ENCODE data around the gene CDH24. TPM values are rescaled to one million over a fixed set of nuclear protein-coding genes. Genes with fewer than 3 reads are reported as not detected.

The CDH24 gene
- total and polyA plus RNA-seq, 2 donors (not counting 1 experiment from before 2014, with no cell fraction given) = 0.96 to 1.0 TPM

DNA sequence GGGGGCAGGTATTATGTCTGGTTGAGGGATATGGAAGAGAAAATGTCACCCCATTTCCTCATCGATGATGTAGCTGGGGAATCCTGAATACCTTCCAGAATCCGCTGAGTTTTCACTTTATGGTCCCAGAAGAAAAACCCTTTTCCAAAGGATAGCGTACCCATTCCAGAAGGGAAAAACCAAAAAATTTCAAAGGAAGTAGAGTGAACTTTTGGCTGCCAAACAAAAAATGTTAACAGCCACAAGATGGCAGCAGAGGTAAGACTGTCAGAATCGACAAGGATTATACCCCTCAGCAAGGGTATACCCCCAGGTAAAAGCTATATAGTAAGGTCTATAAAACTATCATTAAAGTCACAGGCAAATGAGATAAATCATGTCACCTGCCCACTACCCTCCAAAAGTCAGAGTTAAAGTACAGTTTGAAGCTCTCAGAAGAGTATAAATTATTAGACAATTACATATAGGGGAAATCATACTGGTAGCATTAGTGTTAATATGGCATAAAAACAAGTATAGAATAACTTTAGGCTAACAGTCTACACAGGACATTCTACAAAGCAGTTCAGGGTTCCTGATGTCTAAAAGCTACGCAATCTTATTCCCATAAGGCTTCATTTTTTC lies 19.6 kb upstream of the CDH24 start:
- H3K27ac ChIP-seq (ENCODE audit: low read length in 2 of 2) = no peak overlapping the region
- ATAC-seq (ENCODE audit: low read depth) (peak; percentile 66), DNase-seq (peak; percentile 62)
- POLR2A ChIA-PET = interaction anchor here (0.5 kb wide), 1 partner anchor 32 kb away, joined by 5 read pairs; no protein-coding TSS in a partner anchor
- TF ChIP-seq EZH2 (IDR thresholded peaks at IDR 0.05; ENCODE audit: borderline replicate concordance, insufficient read depth, low read depth, low read length, poor library complexity, severe bottlenecking) = no peak
- TF ChIP-seq, protein P1, sequence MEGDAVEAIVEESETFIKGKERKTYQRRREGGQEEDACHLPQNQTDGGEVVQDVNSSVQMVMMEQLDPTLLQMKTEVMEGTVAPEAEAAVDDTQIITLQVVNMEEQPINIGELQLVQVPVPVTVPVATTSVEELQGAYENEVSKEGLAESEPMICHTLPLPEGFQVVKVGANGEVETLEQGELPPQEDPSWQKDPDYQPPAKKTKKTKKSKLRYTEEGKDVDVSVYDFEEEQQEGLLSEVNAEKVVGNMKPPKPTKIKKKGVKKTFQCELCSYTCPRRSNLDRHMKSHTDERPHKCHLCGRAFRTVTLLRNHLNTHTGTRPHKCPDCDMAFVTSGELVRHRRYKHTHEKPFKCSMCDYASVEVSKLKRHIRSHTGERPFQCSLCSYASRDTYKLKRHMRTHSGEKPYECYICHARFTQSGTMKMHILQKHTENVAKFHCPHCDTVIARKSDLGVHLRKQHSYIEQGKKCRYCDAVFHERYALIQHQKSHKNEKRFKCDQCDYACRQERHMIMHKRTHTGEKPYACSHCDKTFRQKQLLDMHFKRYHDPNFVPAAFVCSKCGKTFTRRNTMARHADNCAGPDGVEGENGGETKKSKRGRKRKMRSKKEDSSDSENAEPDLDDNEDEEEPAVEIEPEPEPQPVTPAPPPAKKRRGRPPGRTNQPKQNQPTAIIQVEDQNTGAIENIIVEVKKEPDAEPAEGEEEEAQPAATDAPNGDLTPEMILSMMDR (IDR thresholded peaks at IDR 0.05) = peak; percentile 83
- H3K4me3 Mint-ChIP-seq = no peak overlapping the region
- intact Hi-C loops (cut with micrococcal nuclease) = loop anchor here (2.0 kb wide), 1 partner anchor 18 kb away; the partner anchor contains the start of genes ACIN1 and C14orf119
- H3K27me3 Mint-ChIP-seq = no peaks in the 10 kb centered on the region
- peaks cover 2 to 4% of the 10 kb centered on the region in 2 donors for H3K4me1 ChIP-seq (ENCODE audit: control insufficient read depth in 2 of 2, insufficient read depth in 2 of 2, low read length in 2 of 2)
- peaks cover 23 to 82% of the 10 kb centered on the region in 2 experiments for H3K36me3 ChIP-seq (replicated peaks in 1 of 2; ENCODE audit: control extremely low read depth in 1 of 2, control insufficient read depth in 1 of 2, extremely low read depth in 1 of 2, insufficient read depth in 2 of 2, low read length in 1 of 2)
- no peaks in the 10 kb centered on the region for H3K9me3 Mint-ChIP-seq (ENCODE audit: insufficient read depth)
- CTCF ChIA-PET = interaction anchor here (0.6 to 3.4 kb wide), 34 partner anchors 9 to 693 kb away, joined by 3 to 33 read pairs (median 5); partner anchors contain the start of genes ACIN1, C14orf119, CDH24 and SLC7A8
- no peak overlapping the region for H3K4me3 ChIP-seq (ENCODE audit: control extremely low read depth in 1 of 5, extremely low read depth in 1 of 5, insufficient read depth in 1 of 5, low read depth in 2 of 5, low read length in 4 of 5)
- peaks cover 18% of the 10 kb centered on the region for H3K79me2 ChIP-seq (ENCODE audit: control insufficient read depth, insufficient read depth, low read length)
- H3K9ac ChIP-seq (ENCODE audit: low read length) = no peak overlapping the region
- no peaks in the 10 kb centered on the region for H3K27me3 ChIP-seq (replicated peaks in 1 of 4; ENCODE audit: control extremely low read depth in 1 of 4, control insufficient read depth in 3 of 4, insufficient read depth in 4 of 4, low read length in 3 of 4)
- H4K20me1 ChIP-seq (ENCODE audit: control insufficient read depth, insufficient read depth, low read length, poor library complexity, severe bottlenecking) = peaks cover 26% of the 10 kb centered on the region
- H3K4me1 Mint-ChIP-seq = peaks cover 9% of the 10 kb centered on the region
- 67% methylated on average over 1 of the region's 5 CpGs for whole genome bisulfite sequencing (ENCODE audit: insufficient coverage)
- no peak overlapping the region for H3K4me2 ChIP-seq (replicated peaks; ENCODE audit: low read depth, low read length, poor library complexity, severe bottlenecking)
- no peak overlapping the region for H2AFZ ChIP-seq (ENCODE audit: insufficient read depth, low read depth, low read length, poor library complexity, severe bottlenecking)
- H3K27ac Mint-ChIP-seq = no peak overlapping the region
- no peaks in the 10 kb centered on the region for H3K9me3 ChIP-seq (ENCODE audit: control extremely low read depth in 1 of 3, control insufficient read depth in 2 of 3, insufficient read depth in 1 of 3, low read length in 2 of 3)

DNA sequence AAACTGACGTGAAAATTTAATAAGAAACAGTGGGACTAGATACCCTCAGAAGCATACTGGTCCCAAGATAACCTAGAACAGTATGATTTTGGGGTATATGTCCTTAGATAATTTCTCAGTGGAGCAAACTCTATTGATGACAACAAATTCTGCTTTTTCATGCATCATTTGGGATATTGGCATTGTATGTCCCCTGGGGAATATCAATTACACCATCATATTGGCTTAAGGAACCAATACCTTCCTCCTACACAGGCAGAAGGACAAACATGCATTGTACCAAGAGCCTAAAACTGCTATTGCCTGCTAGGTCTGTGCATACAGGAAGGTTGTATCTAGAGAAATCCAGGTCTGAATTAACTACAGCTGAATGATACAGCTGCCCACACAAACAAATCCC lies 17.6 kb upstream of the CDH24 start:
- H3K4me3 ChIP-seq (ENCODE audit: control extremely low read depth in 1 of 5, extremely low read depth in 1 of 5, insufficient read depth in 1 of 5, low read depth in 2 of 5, low read length in 4 of 5) = no peak overlapping the region
- no peak for DNase-seq
- peaks cover 19 to 67% of the 10 kb centered on the region in 2 experiments for H3K36me3 ChIP-seq (replicated peaks in 1 of 2; ENCODE audit: control extremely low read depth in 1 of 2, control insufficient read depth in 1 of 2, extremely low read depth in 1 of 2, insufficient read depth in 2 of 2, low read length in 1 of 2)
- WGBS (ENCODE audit: insufficient coverage) = no CpG with 5 or more reads among the region's 1 CpG
- peaks cover 30% of the 10 kb centered on the region for H3K79me2 ChIP-seq (ENCODE audit: control insufficient read depth, insufficient read depth, low read length)
- H3K4me1 Mint-ChIP-seq = peaks cover 28% of the 10 kb centered on the region
- H3K4me3 Mint-ChIP-seq = no peak overlapping the region
- no peaks in the 10 kb centered on the region for H3K9me3 Mint-ChIP-seq (ENCODE audit: insufficient read depth)
- ChIA-PET CTCF (interaction anchor here (0.6 to 1.5 kb wide), 7 partner anchors 17 to 119 kb away, joined by 3 to 7 read pairs (median 4); partner anchors contain the start of genes ACIN1 and C14orf119), POLR2A (no interaction called here)
- H3K9ac ChIP-seq (ENCODE audit: low read length) = no peak overlapping the region
- H2AFZ ChIP-seq (ENCODE audit: insufficient read depth, low read depth, low read length, poor library complexity, severe bottlenecking) = no peak overlapping the region
- no peak for ATAC-seq (ENCODE audit: low read depth)
- no peaks in the 10 kb centered on the region for H3K27me3 ChIP-seq (replicated peaks in 1 of 4; ENCODE audit: control extremely low read depth in 1 of 4, control insufficient read depth in 3 of 4, insufficient read depth in 4 of 4, low read length in 3 of 4)
- H3K27ac ChIP-seq (ENCODE audit: low read length in 2 of 2) = no peak overlapping the region
- H3K9me3 ChIP-seq (ENCODE audit: control extremely low read depth in 1 of 3, control insufficient read depth in 2 of 3, insufficient read depth in 1 of 3, low read length in 2 of 3) = no peaks in the 10 kb centered on the region
- H3K27me3 Mint-ChIP-seq = no peaks in the 10 kb centered on the region
- H3K27ac Mint-ChIP-seq = no peak overlapping the region
- H4K20me1 ChIP-seq (ENCODE audit: control insufficient read depth, insufficient read depth, low read length, poor library complexity, severe bottlenecking) = peaks cover 18% of the 10 kb centered on the region
- TF ChIP-seq EZH2 (IDR thresholded peaks at IDR 0.05; ENCODE audit: borderline replicate concordance, insufficient read depth, low read depth, low read length, poor library complexity, severe bottlenecking) = no peak
- TF ChIP-seq, protein P1 (IDR thresholded peaks at IDR 0.05) = no peak
- H3K4me2 ChIP-seq (replicated peaks; ENCODE audit: low read depth, low read length, poor library complexity, severe bottlenecking) = no peak overlapping the region
- H3K4me1 ChIP-seq (ENCODE audit: control insufficient read depth in 2 of 2, insufficient read depth in 2 of 2, low read length in 2 of 2) = peaks cover 17 to 21% of the 10 kb centered on the region in 2 donors
- intact Hi-C loops (cut with micrococcal nuclease) = no loop called here

Data from B cell (primary cell).